ENCODE measurements around the gene CNNM4.

Gene CNNM4

DNA sequence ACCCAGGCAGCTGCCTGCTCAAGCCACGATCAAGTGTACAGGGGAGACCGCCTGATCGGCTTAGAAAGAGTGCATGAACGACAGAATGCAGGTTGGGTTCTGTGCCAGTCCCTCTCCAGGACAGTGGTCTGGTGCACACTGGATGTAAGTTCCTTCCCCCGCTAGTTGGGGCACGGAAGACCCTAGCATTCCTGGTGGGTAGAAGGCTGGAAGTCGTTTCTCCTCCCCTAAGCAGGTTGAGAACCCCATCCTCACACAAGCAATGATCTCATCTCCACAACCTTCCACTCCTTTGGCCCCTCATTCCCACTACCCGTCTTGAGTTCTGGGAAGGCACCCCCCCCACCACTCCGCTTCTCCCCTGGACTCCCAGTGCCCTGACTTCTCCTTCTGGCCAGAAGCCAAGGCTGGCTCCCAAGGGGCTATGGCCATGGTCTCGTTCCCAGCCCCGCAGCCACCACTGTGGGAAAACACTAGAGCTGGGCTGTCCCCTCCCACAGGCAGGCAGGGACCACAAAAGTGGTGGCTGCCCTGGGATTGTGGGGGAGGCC, 98.5 kb downstream of the CNNM4 start:
- DNase-seq (ENCODE audit: low read depth in 2 of 2): no peak

- no peak for DNase-seq (ENCODE audit: low read depth in 2 of 2)
Measured at GRCh38 chr2:96859681-96860064, 99.0 kb downstream of the CNNM4 start.

DNA sequence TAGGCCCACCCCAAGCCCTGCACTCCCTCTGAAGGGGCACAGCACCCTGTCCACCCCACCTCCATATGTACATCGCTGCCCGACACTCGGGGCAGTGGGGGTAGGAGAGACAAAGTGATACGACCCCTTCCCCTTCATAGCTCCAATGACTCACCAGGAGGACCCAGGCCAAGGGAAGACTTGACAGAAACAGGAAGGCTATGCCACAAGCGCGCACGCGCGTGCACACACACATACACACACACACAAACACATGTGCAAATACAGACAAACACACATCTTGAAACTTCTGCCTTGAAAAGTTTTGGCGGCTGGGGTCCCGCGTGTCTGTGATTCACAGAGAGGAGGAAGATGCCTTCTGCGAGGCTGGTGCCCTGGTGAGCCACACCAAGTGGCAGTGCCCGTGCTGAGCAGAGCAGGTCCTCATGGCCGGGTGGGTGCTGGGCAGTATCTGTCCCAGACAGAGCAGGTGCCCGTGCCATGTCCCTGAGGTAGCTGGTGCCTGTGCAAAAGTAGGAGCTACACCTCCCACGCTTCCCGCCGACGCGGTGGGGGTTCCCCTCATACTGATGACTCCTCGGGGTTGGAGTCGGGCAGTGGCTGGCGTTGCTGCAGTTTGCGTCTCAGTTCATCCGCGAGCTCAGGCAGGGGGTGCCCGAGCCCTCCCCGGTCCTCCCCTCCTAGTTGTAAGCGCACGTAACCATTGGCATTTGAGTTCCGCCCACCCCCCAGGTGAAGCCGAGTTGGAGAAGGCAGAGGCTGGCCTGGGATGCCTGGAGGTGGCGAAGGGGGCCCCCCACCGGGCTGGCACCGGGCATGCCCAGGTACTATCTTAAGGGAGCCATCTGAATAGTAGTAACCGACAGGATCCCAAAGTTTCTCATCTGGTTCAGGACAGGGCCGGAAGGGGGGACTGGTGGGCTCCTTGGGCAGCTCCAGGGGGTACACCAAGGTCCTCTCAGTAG, 99.6 kb downstream of the CNNM4 start:
- DNase-seq (ENCODE audit: low read depth in 2 of 2): no peak

DNA sequence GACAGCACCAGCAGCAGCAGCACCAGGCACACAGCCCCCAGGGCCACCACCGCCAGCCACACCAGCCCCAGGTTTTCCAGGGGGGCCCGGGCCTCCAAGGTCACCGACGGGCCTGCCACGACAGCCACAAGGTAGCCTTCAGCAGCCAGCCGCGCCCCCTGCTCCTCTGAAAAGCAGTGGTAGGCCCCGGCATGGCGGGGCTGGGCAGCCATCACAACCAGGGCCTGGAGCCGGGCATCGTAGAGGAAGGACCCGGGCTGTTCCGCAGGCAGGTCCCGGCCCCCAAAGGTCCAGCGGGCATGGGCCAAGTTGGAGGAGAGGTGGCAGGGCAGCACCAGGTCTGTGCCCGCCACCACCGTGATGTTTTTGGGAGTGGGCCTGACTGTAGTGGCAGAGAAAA, 100.4 kb downstream of the CNNM4 start:
- DNase-seq (ENCODE audit: low read depth in 2 of 2): no peak

All from stimulated activated CD8-positive, alpha-beta memory T cell treated with anti-CD3 and anti-CD28 coated beads, Interleukin-7, amount 100 ng/mL, for 4 hours (primary cell).